Measurements from ENCODE around the gene NAGLU. TPM values are rescaled to one million over a fixed set of nuclear protein-coding genes. Genes with fewer than 3 reads are reported as not detected.

NAGLU gene
- total and polyA plus RNA-seq, 2 of the 13 experiments (the other 11 are each of a cell fraction or from before 2014, with no cell fraction given) = 28.2 to 40.1 TPM

DNA sequence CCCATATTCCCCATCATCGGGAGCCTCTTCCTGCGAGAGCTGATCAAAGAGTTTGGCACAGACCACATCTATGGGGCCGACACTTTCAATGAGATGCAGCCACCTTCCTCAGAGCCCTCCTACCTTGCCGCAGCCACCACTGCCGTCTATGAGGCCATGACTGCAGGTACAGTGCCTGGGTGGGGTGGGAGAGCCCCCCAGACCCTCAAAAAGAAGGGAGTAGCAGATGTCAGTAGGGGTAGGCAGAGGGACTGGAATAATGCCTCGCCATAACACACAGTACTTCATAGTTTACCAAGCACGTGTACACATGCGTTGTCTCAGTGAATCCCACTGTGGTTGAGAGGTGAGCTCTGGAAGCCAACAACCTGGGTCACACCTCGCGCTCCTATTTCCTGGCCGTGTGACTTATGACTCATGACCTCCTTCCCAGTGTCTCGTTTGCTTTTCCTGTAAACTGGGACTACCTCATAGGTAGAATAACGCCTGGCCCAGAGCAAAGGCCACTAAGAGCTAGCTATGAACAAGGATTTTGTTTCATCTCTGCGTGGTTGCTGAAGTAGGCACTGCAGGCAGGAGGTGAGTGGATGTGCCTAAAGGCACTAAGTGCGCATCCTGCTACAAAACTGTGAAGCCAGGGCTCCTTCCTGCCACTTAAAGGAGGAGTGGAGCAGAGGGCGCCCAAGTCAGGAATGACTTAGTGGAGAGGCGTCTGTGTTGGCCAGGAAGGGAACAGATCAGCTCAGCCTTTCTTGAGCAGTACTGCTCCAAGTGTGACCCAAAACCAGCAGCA lies 5.2 kb downstream of the NAGLU start (continued):
- TF ChIP-seq, protein P1, sequence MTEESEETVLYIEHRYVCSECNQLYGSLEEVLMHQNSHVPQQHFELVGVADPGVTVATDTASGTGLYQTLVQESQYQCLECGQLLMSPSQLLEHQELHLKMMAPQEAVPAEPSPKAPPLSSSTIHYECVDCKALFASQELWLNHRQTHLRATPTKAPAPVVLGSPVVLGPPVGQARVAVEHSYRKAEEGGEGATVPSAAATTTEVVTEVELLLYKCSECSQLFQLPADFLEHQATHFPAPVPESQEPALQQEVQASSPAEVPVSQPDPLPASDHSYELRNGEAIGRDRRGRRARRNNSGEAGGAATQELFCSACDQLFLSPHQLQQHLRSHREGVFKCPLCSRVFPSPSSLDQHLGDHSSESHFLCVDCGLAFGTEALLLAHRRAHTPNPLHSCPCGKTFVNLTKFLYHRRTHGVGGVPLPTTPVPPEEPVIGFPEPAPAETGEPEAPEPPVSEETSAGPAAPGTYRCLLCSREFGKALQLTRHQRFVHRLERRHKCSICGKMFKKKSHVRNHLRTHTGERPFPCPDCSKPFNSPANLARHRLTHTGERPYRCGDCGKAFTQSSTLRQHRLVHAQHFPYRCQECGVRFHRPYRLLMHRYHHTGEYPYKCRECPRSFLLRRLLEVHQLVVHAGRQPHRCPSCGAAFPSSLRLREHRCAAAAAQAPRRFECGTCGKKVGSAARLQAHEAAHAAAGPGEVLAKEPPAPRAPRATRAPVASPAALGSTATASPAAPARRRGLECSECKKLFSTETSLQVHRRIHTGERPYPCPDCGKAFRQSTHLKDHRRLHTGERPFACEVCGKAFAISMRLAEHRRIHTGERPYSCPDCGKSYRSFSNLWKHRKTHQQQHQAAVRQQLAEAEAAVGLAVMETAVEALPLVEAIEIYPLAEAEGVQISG (CRISPR knock-in tag; IDR thresholded peaks at IDR 0.05) = peak; percentile 65
- no peak; the same call in 1 of the 2 replicates for TF ChIP-seq AHR (CRISPR knock-in tag; IDR thresholded peaks at IDR 0.05)
- TF ChIP-seq KAT8 (CRISPR knock-in tag; IDR thresholded peaks at IDR 0.05) = peak; percentile 88; the same call in 1 of the 2 replicates
- TF ChIP-seq, protein P2, sequence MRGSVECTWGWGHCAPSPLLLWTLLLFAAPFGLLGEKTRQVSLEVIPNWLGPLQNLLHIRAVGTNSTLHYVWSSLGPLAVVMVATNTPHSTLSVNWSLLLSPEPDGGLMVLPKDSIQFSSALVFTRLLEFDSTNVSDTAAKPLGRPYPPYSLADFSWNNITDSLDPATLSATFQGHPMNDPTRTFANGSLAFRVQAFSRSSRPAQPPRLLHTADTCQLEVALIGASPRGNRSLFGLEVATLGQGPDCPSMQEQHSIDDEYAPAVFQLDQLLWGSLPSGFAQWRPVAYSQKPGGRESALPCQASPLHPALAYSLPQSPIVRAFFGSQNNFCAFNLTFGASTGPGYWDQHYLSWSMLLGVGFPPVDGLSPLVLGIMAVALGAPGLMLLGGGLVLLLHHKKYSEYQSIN (CRISPR knock-in tag; IDR thresholded peaks at IDR 0.05; ENCODE audit: borderline replicate concordance) = no peak
- 0 out of 2 replicates have a peak, but pooled peaks have one; percentile 2 for TF ChIP-seq ZNF7 (CRISPR knock-in tag; IDR thresholded peaks at IDR 0.05)
- peak; percentile 42 for TF ChIP-seq ZMYM4 (CRISPR knock-in tag; IDR thresholded peaks at IDR 0.05)
- TF ChIP-seq MTF2 (CRISPR knock-in tag; IDR thresholded peaks at IDR 0.05; ENCODE audit: borderline replicate concordance) = no peak
- TF ChIP-seq ZNF556 (CRISPR knock-in tag; IDR thresholded peaks at IDR 0.05; ENCODE audit: borderline replicate concordance) = peak; percentile 11; the same call in 1 of the 2 replicates
- TF ChIP-seq CEBPG (CRISPR knock-in tag; IDR thresholded peaks at IDR 0.05) = peak; percentile 51
- TF ChIP-seq, protein P3, sequence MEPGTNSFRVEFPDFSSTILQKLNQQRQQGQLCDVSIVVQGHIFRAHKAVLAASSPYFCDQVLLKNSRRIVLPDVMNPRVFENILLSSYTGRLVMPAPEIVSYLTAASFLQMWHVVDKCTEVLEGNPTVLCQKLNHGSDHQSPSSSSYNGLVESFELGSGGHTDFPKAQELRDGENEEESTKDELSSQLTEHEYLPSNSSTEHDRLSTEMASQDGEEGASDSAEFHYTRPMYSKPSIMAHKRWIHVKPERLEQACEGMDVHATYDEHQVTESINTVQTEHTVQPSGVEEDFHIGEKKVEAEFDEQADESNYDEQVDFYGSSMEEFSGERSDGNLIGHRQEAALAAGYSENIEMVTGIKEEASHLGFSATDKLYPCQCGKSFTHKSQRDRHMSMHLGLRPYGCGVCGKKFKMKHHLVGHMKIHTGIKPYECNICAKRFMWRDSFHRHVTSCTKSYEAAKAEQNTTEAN (CRISPR knock-in tag; conservative IDR thresholded peaks at IDR 0.05) = peak; percentile 94
- no peak for TF ChIP-seq SSRP1 (CRISPR knock-in tag; IDR thresholded peaks at IDR 0.05)
- TF ChIP-seq, protein P4, sequence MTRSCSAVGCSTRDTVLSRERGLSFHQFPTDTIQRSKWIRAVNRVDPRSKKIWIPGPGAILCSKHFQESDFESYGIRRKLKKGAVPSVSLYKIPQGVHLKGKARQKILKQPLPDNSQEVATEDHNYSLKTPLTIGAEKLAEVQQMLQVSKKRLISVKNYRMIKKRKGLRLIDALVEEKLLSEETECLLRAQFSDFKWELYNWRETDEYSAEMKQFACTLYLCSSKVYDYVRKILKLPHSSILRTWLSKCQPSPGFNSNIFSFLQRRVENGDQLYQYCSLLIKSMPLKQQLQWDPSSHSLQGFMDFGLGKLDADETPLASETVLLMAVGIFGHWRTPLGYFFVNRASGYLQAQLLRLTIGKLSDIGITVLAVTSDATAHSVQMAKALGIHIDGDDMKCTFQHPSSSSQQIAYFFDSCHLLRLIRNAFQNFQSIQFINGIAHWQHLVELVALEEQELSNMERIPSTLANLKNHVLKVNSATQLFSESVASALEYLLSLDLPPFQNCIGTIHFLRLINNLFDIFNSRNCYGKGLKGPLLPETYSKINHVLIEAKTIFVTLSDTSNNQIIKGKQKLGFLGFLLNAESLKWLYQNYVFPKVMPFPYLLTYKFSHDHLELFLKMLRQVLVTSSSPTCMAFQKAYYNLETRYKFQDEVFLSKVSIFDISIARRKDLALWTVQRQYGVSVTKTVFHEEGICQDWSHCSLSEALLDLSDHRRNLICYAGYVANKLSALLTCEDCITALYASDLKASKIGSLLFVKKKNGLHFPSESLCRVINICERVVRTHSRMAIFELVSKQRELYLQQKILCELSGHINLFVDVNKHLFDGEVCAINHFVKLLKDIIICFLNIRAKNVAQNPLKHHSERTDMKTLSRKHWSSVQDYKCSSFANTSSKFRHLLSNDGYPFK (CRISPR knock-in tag; IDR thresholded peaks at IDR 0.05; ENCODE audit: borderline replicate concordance) = peak; percentile 51; the same call in 1 of the 2 replicates
- peak; percentile 77 for TF ChIP-seq PHF5A (CRISPR knock-in tag; IDR thresholded peaks at IDR 0.05; ENCODE audit: low read depth, unreplicated experiment)
- peak; percentile 40; the same call in 1 of the 2 replicates for TF ChIP-seq NFYB (CRISPR knock-in tag; IDR thresholded peaks at IDR 0.05)
- TF ChIP-seq PAWR (CRISPR knock-in tag; IDR thresholded peaks at IDR 0.05; ENCODE audit: borderline replicate concordance) = 0 out of 2 replicates have a peak, but pooled peaks have one; percentile 73
- peak; percentile 39; the same call in 1 of the 2 replicates for TF ChIP-seq ZNF17 (CRISPR knock-in tag; IDR thresholded peaks at IDR 0.05)
- TF ChIP-seq ZNF441 (CRISPR knock-in tag; IDR thresholded peaks at IDR 0.05; ENCODE audit: borderline replicate concordance) = peak; percentile 94
- TF ChIP-seq, protein P5, sequence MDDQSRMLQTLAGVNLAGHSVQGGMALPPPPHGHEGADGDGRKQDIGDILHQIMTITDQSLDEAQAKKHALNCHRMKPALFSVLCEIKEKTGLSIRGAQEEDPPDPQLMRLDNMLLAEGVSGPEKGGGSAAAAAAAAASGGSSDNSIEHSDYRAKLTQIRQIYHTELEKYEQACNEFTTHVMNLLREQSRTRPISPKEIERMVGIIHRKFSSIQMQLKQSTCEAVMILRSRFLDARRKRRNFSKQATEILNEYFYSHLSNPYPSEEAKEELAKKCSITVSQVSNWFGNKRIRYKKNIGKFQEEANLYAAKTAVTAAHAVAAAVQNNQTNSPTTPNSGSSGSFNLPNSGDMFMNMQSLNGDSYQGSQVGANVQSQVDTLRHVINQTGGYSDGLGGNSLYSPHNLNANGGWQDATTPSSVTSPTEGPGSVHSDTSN (CRISPR knock-in tag; IDR thresholded peaks at IDR 0.05; ENCODE audit: borderline replicate concordance) = no peak
- TF ChIP-seq ZNF230 (CRISPR knock-in tag; IDR thresholded peaks at IDR 0.05) = peak; percentile 27; the same call in 1 of the 2 replicates
- peak; percentile 53; the same call in 1 of the 2 replicates for TF ChIP-seq PHF20 (CRISPR knock-in tag; IDR thresholded peaks at IDR 0.05)

Measured in HepG2 (cell line).